HFF-Myc (cell line): ENCODE measurements around the gene NR1H3.

Experiments used
- DNase-seq: peaks from one replicate; pipeline ENCODE4 v3.0.0-alpha.2; 2011; ENCODE audit warnings: low read depth; ENCODE audit errors: extremely low read depth
- H3K4me3 ChIP-seq: replicated peaks from 2 replicates; pipeline ENCODE4 v1.5.1; 2011; ENCODE audit warnings: low read depth, mild to moderate bottlenecking, control low read depth, low read length
- TF ChIP-seq, protein P1 (sequence below): IDR thresholded peaks from 2 replicates; pipeline ENCODE4 v1.5.1; 2012; ENCODE audit warnings: mild to moderate bottlenecking, low read depth, low read length, control low read depth; ENCODE audit errors: missing control alignments

NR1H3 gene

DNA sequence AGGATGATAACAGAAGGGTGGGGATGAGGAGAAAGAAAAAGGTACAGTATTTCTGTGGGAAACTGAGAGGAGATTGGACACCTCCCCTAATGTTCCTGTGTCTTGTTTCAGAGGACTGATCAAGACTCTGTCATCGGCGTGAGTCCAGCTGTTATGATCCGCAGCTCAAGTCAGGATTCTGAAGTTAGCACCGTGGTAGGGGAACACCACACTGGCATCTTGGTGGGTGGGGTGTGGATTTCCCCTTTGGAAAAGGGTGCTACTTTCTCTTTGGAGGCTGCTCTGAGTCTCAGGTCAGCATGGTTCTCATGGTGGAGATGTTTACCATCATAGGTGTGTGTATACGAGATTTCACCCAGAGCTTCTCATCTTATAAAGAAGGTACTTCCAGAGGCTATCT, 37.6 kb downstream of the NR1H3 start:
- no peak overlapping the region for H3K4me3 ChIP-seq
- no peak for DNase-seq
- TF ChIP-seq, protein P1, sequence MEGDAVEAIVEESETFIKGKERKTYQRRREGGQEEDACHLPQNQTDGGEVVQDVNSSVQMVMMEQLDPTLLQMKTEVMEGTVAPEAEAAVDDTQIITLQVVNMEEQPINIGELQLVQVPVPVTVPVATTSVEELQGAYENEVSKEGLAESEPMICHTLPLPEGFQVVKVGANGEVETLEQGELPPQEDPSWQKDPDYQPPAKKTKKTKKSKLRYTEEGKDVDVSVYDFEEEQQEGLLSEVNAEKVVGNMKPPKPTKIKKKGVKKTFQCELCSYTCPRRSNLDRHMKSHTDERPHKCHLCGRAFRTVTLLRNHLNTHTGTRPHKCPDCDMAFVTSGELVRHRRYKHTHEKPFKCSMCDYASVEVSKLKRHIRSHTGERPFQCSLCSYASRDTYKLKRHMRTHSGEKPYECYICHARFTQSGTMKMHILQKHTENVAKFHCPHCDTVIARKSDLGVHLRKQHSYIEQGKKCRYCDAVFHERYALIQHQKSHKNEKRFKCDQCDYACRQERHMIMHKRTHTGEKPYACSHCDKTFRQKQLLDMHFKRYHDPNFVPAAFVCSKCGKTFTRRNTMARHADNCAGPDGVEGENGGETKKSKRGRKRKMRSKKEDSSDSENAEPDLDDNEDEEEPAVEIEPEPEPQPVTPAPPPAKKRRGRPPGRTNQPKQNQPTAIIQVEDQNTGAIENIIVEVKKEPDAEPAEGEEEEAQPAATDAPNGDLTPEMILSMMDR, result no peak

DNA sequence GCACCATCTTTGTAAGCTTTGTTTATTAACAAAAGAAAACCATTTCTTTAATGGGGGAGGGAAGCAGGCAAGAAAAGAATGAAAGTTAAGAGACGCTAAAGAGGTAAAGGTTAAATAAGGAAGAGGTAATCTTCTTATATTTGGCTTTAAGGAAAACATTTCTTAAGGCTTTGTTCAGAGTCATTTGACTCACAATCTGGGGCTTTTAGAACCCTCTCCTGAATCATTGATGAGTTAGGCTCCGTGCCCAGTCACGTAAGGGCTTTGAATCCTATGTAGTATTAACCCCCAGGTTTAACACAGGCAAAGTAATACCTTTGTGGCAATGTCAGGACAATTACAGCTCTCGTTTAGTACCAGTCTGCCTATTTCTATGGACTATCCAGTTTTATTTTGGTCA, 38.2 kb downstream of the NR1H3 start:
- DNase-seq, result no peak
- TF ChIP-seq, protein P1, result no peak
- no peak overlapping the region for H3K4me3 ChIP-seq

DNA sequence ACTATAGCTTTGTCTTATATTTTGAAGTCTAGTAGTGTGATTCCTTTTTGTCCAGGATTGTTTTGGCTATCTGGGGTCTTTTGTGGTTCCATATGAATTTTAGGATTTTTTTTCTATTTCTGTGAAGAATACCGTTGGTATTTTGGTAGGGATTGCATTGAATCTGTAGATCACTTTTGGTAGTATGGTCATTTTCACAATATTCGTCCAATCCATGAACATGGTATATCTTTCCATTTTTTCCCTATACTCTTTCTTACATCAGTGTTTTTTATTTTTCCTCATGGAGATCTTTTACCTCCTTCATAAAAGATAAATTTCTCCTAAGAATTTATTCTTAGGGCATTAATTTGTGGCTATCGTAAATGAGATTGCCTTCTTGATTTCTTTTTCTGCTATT, 41.3 kb downstream of the NR1H3 start:
- H3K4me3 ChIP-seq, result no peak overlapping the region
- no peak for DNase-seq
- TF ChIP-seq, protein P1, result no peak

DNA sequence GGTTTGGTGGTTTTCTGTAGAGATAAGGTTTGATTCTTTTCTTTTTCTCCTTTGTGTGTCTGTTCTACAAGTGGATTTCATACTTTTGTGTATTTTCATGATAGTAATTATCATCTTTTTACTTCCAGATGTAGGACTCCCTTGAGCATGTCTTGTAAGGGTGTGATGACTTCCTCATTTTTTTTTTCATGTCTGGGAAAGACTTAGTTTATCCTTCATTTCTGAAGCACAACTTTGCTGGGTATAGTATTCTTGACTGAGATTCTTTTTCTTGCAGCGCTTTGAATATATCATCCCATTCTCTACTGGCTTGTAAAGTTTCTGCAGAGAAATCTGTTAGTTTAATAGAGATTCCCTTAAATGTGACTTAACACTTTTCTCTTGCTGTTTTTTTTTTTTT, 45.1 kb downstream of the NR1H3 start:
- H3K4me3 ChIP-seq, result no peak overlapping the region
- DNase-seq, result no peak
- TF ChIP-seq, protein P1, result no peak

DNA sequence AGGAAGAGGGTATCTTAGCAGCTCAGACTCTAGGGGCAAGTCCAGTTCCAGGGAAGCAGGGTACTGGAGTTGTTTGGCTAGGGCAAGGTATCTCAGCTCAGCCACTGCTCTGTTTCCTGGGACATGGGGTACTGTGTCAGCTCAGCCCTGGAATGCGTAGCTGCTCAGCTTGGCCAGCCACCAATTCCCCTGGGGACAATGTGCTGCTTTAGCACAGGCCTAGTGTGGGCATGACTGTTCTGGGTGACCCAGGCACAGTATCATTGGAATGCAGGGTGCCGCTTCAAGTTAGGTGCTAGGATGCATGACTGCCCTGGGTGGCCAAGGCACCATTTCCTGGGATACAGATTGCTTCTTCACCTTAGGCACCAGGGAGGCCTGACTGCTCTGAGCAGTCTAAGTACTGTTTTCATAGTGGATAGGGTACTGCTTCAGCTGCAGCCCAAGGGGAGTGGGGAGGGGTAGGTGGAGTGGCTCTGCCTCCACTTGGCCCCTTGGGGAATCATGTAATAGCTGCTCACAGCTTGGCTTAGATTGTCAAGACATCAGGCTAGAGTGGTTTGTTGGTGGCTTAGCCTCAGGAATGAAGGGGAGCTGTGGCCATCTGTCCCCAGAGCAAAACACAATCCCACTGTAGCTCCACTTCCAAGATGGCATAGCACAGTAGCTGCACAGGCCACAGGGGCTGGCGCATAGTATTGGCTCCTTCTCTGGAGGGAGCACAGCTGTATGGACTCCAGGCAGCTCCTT, 48.1 kb downstream of the NR1H3 start:
- TF ChIP-seq, protein P1, result no peak
- no peak overlapping the region for H3K4me3 ChIP-seq
- DNase-seq, result no peak

DNA sequence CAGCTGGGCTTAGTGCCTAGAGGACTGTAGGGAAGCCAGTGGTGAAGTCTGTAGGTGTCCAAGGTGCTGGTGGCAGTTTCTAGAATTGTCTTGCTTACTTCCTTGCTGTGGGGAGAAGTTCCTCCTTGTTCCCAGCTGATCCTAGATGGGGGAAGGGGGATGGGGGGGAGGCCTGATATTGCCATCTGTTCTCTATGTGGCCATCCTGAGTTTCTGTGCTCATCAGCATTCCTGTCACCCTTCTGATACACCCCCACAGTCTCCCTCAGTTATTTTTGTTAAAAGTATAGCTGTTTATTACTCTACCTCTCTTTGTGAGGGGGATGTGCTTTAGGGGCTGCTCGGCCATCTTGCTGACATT, 48.7 kb downstream of the NR1H3 start:
- no peak for DNase-seq
- TF ChIP-seq, protein P1, result no peak
- no peak overlapping the region for H3K4me3 ChIP-seq
